ENCODE measurements around the gene TCAP. TPM values are rescaled to one million over a fixed set of nuclear protein-coding genes. Genes with fewer than 3 reads are reported as not detected.

TCAP gene
- total RNA-seq, 1 donor from 2014 or later, result 2.3 TPM

DNA sequence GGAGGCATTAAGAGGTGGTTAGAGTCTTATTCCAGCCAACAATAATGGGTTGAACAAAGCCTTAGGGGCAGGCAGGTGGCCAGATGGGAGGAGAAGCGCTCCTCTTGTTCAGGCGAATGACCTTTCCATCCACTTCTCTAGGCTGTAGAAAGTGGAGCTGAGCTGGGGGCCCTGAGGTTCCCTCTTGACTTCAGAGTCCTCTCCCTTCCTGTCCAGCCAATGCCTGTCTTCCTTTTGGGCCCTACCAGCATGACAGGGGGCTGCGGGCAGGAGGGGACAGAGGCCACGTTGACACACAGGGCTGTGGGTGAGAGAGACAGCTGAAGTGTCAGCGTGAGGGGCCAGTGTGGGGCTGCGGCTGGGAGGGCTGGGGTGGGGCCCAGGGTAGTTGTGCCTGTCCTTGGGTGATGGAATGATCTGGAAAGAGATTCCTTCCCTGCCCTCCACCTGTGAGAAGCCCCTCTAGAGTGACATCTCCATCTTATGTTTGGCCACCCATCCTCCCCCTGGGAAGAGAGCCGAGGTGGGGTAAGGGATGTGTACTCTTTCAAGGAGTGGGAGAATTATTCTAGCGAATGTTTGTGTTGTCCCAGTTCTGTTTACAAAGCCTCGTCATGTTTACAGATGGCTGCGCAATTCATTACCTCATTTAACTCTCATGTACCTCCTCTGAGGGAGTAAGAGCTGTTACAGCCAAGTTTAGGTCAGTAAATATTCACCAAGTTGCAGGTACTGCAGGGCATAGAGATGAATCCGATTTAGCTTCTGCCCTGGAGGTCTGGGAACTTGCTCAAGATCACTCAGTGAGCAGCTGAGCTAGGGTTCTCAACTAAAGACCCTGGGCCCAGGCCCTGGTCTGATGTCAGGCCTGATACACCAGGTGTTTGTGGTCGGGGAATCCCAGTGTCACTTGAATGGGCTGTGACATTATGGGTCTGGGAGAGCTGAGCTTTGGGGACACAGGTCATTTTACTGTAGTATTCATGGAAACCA, 38.0 kb downstream of the TCAP start:
- no peak for DNase-seq (ENCODE audit: low spot score in 2 of 2, unreplicated experiment in 2 of 2)
- H3K4me3 Mint-ChIP-seq, result no peak overlapping the region
- H3K36me3 Mint-ChIP-seq, result peaks cover 6% of the 10 kb centered on the region
- peaks cover 56% of the 10 kb centered on the region for H3K4me1 Mint-ChIP-seq
- no peaks in the 10 kb centered on the region for H3K9me3 Mint-ChIP-seq
- peak overlapping the region; percentile 2 for H3K27ac Mint-ChIP-seq
- TF ChIP-seq, protein P1, sequence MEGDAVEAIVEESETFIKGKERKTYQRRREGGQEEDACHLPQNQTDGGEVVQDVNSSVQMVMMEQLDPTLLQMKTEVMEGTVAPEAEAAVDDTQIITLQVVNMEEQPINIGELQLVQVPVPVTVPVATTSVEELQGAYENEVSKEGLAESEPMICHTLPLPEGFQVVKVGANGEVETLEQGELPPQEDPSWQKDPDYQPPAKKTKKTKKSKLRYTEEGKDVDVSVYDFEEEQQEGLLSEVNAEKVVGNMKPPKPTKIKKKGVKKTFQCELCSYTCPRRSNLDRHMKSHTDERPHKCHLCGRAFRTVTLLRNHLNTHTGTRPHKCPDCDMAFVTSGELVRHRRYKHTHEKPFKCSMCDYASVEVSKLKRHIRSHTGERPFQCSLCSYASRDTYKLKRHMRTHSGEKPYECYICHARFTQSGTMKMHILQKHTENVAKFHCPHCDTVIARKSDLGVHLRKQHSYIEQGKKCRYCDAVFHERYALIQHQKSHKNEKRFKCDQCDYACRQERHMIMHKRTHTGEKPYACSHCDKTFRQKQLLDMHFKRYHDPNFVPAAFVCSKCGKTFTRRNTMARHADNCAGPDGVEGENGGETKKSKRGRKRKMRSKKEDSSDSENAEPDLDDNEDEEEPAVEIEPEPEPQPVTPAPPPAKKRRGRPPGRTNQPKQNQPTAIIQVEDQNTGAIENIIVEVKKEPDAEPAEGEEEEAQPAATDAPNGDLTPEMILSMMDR (IDR thresholded peaks at IDR 0.05; ENCODE audit: unreplicated experiment), result no peak
- H3K27me3 Mint-ChIP-seq (ENCODE audit: low read depth), result no peaks in the 10 kb centered on the region

DNA sequence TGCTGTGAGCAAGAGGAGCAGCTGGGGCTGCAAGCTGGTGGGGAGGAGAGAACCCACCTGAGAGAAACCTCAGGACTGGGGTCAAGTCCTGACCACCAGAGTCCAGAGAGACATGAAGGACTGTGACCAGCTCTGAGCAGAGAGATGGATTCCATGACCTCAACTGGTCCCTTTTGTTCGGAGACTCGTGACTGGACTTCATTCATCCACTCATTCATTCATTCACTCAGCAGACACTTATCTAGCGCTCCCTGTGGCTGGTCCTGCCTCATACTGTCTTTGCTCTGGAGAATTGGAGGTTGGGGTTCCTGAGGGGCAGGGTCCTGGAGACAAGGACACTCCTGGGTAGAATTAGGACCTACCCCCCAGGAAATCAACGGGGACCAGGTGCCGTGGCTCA, 38.8 kb downstream of the TCAP start:
- peaks cover 54% of the 10 kb centered on the region for H3K4me1 Mint-ChIP-seq
- no peak for DNase-seq (ENCODE audit: low spot score in 2 of 2, unreplicated experiment in 2 of 2)
- no peaks in the 10 kb centered on the region for H3K27me3 Mint-ChIP-seq (ENCODE audit: low read depth)
- no peak overlapping the region for H3K4me3 Mint-ChIP-seq
- H3K36me3 Mint-ChIP-seq, result peaks cover 7% of the 10 kb centered on the region
- H3K9me3 Mint-ChIP-seq, result no peaks in the 10 kb centered on the region
- H3K27ac Mint-ChIP-seq, result peak overlapping the region; percentile 2
- TF ChIP-seq, protein P1 (IDR thresholded peaks at IDR 0.05; ENCODE audit: unreplicated experiment), result no peak

DNA sequence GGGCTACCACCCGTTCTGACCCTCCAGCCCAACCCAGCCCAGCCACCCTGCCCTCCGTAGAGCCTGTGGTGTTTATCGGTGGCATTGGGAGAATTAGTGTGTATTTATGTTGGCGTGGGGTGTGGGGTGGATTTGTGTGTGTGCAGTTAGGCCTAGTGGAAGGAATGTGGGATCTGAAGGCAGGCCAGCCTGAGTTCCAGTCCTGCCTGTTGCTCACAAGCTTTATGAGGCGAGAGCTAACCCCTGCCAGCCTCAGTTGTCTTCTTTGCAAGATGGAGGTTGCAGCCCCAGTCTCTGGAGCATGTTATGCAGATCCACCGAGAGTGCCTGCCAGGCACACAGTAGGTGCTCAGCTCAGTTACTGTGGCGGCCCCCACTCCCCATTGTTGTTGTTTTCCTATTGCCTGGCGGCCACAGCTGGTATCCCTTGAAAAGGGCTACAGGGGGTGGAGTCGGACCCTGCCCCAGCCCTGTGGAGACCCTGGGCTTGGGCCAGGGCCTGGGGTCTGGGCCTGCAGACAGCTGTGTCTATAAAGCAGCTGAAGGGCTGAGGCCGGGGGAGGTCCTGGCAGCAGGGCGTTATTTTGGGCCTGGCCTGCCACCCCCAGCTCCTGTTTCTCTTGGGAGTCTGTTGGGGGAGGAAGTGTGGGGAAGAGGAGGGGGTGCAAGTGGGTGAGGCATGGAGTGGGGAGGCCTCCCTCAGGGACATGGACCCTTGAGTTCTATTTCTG, 39.8 kb downstream of the TCAP start:
- TF ChIP-seq, protein P1 (IDR thresholded peaks at IDR 0.05; ENCODE audit: unreplicated experiment), result no peak
- Mint-ChIP-seq H3K4me1 (peaks cover 46% of the 10 kb centered on the region), H3K27ac (peak overlapping the region; percentile 43), H3K4me3 (no peak overlapping the region), H3K27me3 (ENCODE audit: low read depth) (no peaks in the 10 kb centered on the region), H3K9me3 (no peaks in the 10 kb centered on the region), H3K36me3 (peaks cover 14% of the 10 kb centered on the region)
- DNase-seq (ENCODE audit: low spot score in 2 of 2, unreplicated experiment in 2 of 2), result no peak

DNA sequence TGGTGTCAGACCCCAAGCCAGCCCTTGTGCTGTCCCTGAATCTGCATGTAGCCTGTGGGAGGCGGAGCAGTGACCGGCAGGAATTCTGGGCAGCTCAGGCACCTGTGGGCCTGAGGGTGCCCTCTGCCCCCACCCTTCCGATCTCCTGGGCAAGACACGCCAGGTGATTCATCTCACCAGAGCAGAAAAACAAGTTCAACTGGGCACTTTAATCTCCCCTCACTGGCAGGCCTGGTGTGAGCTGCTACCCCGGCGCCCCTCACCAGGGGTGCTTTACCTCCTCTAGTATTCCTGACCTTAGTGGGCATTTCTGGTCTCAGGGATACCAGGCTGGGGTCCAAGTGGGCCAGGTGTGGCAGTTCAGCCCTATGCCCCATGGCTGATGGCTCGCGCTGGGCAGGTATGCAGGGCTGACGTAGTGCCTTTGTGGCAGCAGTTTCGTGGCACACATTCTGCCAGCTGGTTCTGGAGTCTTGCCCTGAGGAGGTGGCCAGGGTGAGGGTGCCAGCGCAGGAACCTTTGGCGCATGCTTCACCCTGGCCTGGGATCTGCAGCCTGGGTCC, 40.7 kb downstream of the TCAP start:
- H3K27ac Mint-ChIP-seq, result peak overlapping the region; percentile 43
- H3K27me3 Mint-ChIP-seq (ENCODE audit: low read depth), result no peaks in the 10 kb centered on the region
- peaks cover 14% of the 10 kb centered on the region for H3K36me3 Mint-ChIP-seq
- no peak for DNase-seq (ENCODE audit: low spot score in 2 of 2, unreplicated experiment in 2 of 2)
- H3K9me3 Mint-ChIP-seq, result no peaks in the 10 kb centered on the region
- TF ChIP-seq, protein P1 (IDR thresholded peaks at IDR 0.05; ENCODE audit: unreplicated experiment), result no peak
- peaks cover 42% of the 10 kb centered on the region for H3K4me1 Mint-ChIP-seq
- no peak overlapping the region for H3K4me3 Mint-ChIP-seq

DNA sequence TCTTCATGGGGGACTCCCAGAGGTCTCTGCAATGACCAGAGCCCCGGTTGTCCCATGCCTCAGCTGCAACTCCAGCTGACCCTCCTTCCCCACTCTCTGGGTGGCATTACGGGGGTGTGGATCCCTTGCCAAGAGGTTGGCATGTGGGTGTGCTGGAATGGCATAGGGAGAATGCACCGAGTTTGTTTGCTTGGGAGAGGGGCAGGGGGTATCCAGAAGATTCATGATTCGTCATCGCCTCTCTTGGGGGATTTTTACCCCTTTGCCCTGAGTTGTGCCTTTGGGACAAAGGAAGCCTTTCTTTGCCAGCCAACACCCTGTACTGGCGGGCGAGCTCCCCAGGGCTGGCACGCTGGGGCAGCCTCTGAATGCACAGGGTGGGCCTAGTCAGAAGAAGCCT, 41.2 kb downstream of the TCAP start:
- H3K27me3 Mint-ChIP-seq (ENCODE audit: low read depth), result no peaks in the 10 kb centered on the region
- H3K4me1 Mint-ChIP-seq, result peaks cover 37% of the 10 kb centered on the region
- no peak overlapping the region for H3K27ac Mint-ChIP-seq
- no peaks in the 10 kb centered on the region for H3K9me3 Mint-ChIP-seq
- DNase-seq (ENCODE audit: low spot score in 2 of 2, unreplicated experiment in 2 of 2), result no peak
- H3K36me3 Mint-ChIP-seq, result peaks cover 14% of the 10 kb centered on the region
- TF ChIP-seq, protein P1 (IDR thresholded peaks at IDR 0.05; ENCODE audit: unreplicated experiment), result no peak
- no peak overlapping the region for H3K4me3 Mint-ChIP-seq

Data from mesothelial cell of epicardium (in vitro differentiated cells).